Fibroblast of lung (primary cell): ENCODE data around the gene SLC39A7. TPM values are rescaled to one million over a fixed set of nuclear protein-coding genes. Genes with fewer than 3 reads are reported as not detected.

ENCODE experiments used
- DNase-seq, 2 donors: peaks; one replicate each; pipeline versions ENCODE4 v3.0.0 to v3.0.0-alpha.2; 2010; ENCODE audit warnings: low read depth in 2 of 2
- H2AFZ ChIP-seq: 2 replicates; pipeline ENCODE4 v1.5.1; 2012; ENCODE audit warnings: low read length, control low read depth, inconsistent platforms
- H3K27ac ChIP-seq: 2 replicates; pipeline ENCODE4 v1.5.1; 2011; ENCODE audit warnings: low read length, control low read depth; ENCODE audit not compliant: insufficient read depth
- H3K27me3 ChIP-seq: 2 replicates; pipeline ENCODE4 v1.5.1; 2011; ENCODE audit warnings: mild to moderate bottlenecking, low read length; ENCODE audit not compliant: control insufficient read depth, insufficient read depth
- H3K36me3 ChIP-seq: 2 replicates; pipeline ENCODE4 v1.5.1; 2011; ENCODE audit warnings: low read length; ENCODE audit not compliant: control insufficient read depth, insufficient read depth
- H3K4me1 ChIP-seq: 2 replicates; pipeline ENCODE4 v1.5.1; 2011; ENCODE audit warnings: low read length; ENCODE audit not compliant: control insufficient read depth, insufficient read depth; ENCODE audit errors: extremely low read depth
- H3K4me2 ChIP-seq: 2 replicates; pipeline ENCODE4 v1.5.1; 2011; ENCODE audit warnings: low read length, control low read depth; ENCODE audit not compliant: insufficient read depth; ENCODE audit errors: extremely low read depth
- H3K4me3 ChIP-seq, 4 experiments: fragments of 200-600 bp in 1 of 4; sonication (generic) in 1 of 4; replicated peaks in 1 of 4; 2 replicates each; pipeline ENCODE4 v1.5.1; 2011 to 2016; ENCODE audit warnings: low read length in 4 of 4, low read depth in 3 of 4, mild to moderate bottlenecking in 3 of 4, control low read depth in 2 of 4, inconsistent platforms in 1 of 4, mixed read lengths in 1 of 4; ENCODE audit not compliant: insufficient read depth in 1 of 4; ENCODE audit errors: control extremely low read depth in 1 of 4
- H3K79me2 ChIP-seq: 2 replicates; pipeline ENCODE4 v1.5.1; 2012; ENCODE audit warnings: mild to moderate bottlenecking, low read length, inconsistent platforms; ENCODE audit not compliant: control insufficient read depth, insufficient read depth
- H3K9ac ChIP-seq: 2 replicates; pipeline ENCODE4 v1.5.1; 2011; ENCODE audit warnings: mild to moderate bottlenecking, low read length, control low read depth; ENCODE audit not compliant: insufficient read depth
- H3K9me3 ChIP-seq: 2 replicates; pipeline ENCODE4 v1.5.1; 2012; ENCODE audit warnings: low read depth, low read length; ENCODE audit not compliant: control insufficient read depth, insufficient read depth
- H4K20me1 ChIP-seq: 2 replicates; pipeline ENCODE4 v1.5.1; 2011; ENCODE audit warnings: low read length; ENCODE audit not compliant: control insufficient read depth, insufficient read depth; ENCODE audit errors: extremely low read depth
- EZH2 ChIP-seq: IDR thresholded peaks from 2 replicates; pipeline ENCODE4 v1.5.1; 2012; ENCODE audit warnings: low read length, control low read depth, mild to moderate bottlenecking; ENCODE audit errors: missing control alignments
- polyA plus RNA-seq, 2 donors: library from polyadenylated mRNA; depleted of rRNA in 1 of 2; stranded (reverse) in 1 of 2; unstranded in 1 of 2; fragments of >200 nt; gene quantifications; 2 replicates each; pipeline ENCODE4 v1.2.1, GENCODE V29; 2011 to 2012; ENCODE audit warnings: missing spikeins in 1 of 2
- total RNA-seq: library from RNA; depleted of rRNA; stranded (reverse); fragments of >200 nt; gene quantifications from 2 replicates; pipeline ENCODE4 v1.2.1, GENCODE V29; 2014
- TF ChIP-seq, protein P1 (sequence below), 2 donors: IDR thresholded peaks in 1 of 2; conservative IDR thresholded peaks in 1 of 2; 1 replicate in 1 of 2; 2 replicates in 1 of 2; pipeline ENCODE4 v1.5.1; 2011 to 2012; ENCODE audit warnings: low read length in 2 of 2, control low read depth in 1 of 2, inconsistent platforms in 1 of 2, low read depth in 1 of 2, mild to moderate bottlenecking in 1 of 2

Gene SLC39A7
- total and polyA plus RNA-seq, 2 donors (not counting 1 experiment from before 2014, with no cell fraction given) = 112 to 160 TPM

DNA sequence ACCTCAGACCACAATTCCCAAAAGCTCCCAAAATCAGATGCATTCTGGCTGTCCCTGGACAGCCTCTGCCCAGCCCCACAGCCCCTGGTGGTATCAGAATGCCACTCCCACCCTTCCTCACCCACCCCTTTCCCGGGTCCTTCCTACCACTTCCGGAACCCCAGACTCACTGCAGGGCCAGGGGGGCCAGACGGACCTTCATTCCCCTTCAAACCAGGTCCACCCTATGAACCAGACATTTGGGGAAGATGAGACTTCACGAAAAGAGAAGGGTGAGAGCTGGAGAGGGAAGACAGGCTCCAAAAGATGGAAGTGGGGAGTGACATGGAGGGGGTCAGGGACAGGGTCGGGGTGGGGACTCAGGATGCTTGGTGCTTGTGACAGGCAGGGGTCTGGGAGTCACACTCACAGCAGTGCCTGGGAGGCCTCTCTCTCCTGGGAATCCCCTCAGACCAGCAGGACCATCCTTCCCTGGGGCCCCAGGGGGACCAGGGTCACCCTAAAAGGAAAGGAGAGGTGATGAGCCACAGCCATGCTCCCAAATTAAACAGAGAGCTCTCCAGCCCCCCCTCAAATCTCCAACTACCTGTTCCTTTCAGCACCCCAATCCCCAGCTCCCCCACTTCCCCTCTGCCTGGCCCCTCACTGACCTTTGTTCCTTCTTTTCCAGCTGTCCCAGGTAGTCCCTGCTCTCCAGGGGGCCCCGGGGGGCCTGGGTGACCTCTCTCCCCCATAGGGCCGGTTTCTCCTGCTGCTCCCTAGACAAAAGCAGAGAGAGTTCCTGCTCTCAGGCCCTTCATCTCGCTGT, 28.6 kb upstream of the SLC39A7 start:
- no peak for DNase-seq
- H3K27ac ChIP-seq = no peak overlapping the region
- no peak overlapping the region for H2AFZ ChIP-seq
- no peak overlapping the region for H3K4me3 ChIP-seq
- H3K27me3 ChIP-seq = no peaks in the 10 kb centered on the region
- no peaks in the 10 kb centered on the region for H3K9me3 ChIP-seq
- H4K20me1 ChIP-seq = no peaks in the 10 kb centered on the region
- H3K36me3 ChIP-seq = no peaks in the 10 kb centered on the region
- H3K79me2 ChIP-seq = no peaks in the 10 kb centered on the region
- H3K4me1 ChIP-seq = no peaks in the 10 kb centered on the region
- no peak overlapping the region for H3K4me2 ChIP-seq
- H3K9ac ChIP-seq = no peak overlapping the region
- no peak for TF ChIP-seq EZH2
- TF ChIP-seq, protein P1, sequence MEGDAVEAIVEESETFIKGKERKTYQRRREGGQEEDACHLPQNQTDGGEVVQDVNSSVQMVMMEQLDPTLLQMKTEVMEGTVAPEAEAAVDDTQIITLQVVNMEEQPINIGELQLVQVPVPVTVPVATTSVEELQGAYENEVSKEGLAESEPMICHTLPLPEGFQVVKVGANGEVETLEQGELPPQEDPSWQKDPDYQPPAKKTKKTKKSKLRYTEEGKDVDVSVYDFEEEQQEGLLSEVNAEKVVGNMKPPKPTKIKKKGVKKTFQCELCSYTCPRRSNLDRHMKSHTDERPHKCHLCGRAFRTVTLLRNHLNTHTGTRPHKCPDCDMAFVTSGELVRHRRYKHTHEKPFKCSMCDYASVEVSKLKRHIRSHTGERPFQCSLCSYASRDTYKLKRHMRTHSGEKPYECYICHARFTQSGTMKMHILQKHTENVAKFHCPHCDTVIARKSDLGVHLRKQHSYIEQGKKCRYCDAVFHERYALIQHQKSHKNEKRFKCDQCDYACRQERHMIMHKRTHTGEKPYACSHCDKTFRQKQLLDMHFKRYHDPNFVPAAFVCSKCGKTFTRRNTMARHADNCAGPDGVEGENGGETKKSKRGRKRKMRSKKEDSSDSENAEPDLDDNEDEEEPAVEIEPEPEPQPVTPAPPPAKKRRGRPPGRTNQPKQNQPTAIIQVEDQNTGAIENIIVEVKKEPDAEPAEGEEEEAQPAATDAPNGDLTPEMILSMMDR (conservative IDR thresholded peaks at IDR 0.05 in 1 of 2, IDR thresholded peaks at IDR 0.05 in 1 of 2; ENCODE audit: low read depth in 1 of 2, low read length in 2 of 2) = no peak

DNA sequence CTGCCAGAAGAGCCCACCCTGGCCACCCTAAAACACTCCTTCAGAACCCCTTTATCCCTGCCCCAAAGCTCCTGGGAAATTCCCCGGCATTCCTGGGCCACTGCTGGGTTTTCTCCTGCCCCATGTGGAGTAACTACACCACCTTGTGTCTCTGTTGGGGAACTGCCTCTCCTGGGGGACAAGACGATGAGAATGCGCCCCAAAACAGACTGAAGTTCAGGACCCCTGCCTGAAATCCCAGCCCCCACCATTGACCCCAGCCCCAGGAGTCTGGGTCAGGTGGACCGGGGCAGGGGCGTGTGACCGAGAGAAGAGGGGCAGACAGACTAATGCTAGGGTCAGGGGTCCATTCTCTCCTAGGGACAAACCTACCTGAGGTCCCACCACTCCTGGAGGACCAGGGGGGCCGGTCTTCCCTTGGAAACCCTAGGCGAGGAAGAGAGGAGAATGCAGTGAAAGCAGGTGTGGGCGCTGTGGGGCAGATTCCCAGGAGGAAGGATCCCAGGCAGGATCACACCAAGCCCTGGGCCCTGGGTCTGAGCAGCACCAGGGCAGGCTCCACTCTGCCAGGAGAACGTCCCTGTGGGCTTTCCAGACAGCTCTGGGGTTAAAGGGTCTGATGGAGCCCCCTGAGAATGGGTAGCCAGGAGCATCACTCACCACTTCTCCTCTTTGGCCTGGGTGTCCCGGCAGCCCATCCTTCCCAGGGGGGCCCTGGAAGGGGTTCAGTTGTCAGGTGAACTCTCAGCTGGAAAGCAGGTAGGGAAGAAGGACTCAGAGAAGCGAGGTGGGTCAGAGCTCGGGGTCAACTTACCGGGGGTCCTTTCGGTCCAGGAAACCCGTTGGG, 27.8 kb upstream of the SLC39A7 start:
- no peaks in the 10 kb centered on the region for H4K20me1 ChIP-seq
- H3K4me2 ChIP-seq = no peak overlapping the region
- H2AFZ ChIP-seq = no peak overlapping the region

More for the DNA sequence above, 27.8 kb upstream of the SLC39A7 start:
- H3K36me3 ChIP-seq = no peaks in the 10 kb centered on the region
- no peaks in the 10 kb centered on the region for H3K27me3 ChIP-seq
- H3K27ac ChIP-seq = no peak overlapping the region
- H3K9ac ChIP-seq = no peak overlapping the region
- DNase-seq = peak; percentile 18 to 33
- TF ChIP-seq EZH2 = no peak
- TF ChIP-seq, protein P1 (conservative IDR thresholded peaks at IDR 0.05 in 1 of 2, IDR thresholded peaks at IDR 0.05 in 1 of 2; ENCODE audit: low read depth in 1 of 2, low read length in 2 of 2) = peak; percentile 63 to 78
- no peaks in the 10 kb centered on the region for H3K4me1 ChIP-seq
- H3K4me3 ChIP-seq = no peak overlapping the region
- no peaks in the 10 kb centered on the region for H3K79me2 ChIP-seq
- H3K9me3 ChIP-seq = no peaks in the 10 kb centered on the region
